ENCODE measurements around the gene CBX6.

Gene CBX6

GRCh38 chr22:38865201-38866023 is 6.6 kb downstream of the CBX6 start:
- TF ChIP-seq CTCF (IDR thresholded peaks at IDR 0.05; ENCODE audit: insufficient read depth, missing control alignments): no peak
- DNase-seq (ENCODE audit: insufficient read length, low spot score) (no peak), FAIRE-seq (no peak)

GRCh38 chr22:38864361-38865191 is 7.4 kb downstream of the CBX6 start:
- no peak for TF ChIP-seq CTCF (IDR thresholded peaks at IDR 0.05; ENCODE audit: insufficient read depth, missing control alignments)
- no peak for FAIRE-seq
- DNase-seq (ENCODE audit: insufficient read length, low spot score): no peak

GRCh38 chr22:38863531-38864131 is 8.4 kb downstream of the CBX6 start:
- DNase-seq (ENCODE audit: insufficient read length, low spot score) (no peak), FAIRE-seq (no peak)
- TF ChIP-seq CTCF (IDR thresholded peaks at IDR 0.05; ENCODE audit: insufficient read depth, missing control alignments): no peak

GRCh38 chr22:38862375-38863329 is 9.4 kb downstream of the CBX6 start:
- TF ChIP-seq CTCF (IDR thresholded peaks at IDR 0.05; ENCODE audit: insufficient read depth, missing control alignments): no peak
- no peak for FAIRE-seq
- no peak for DNase-seq (ENCODE audit: insufficient read length, low spot score)

- FAIRE-seq (no peak), DNase-seq (ENCODE audit: insufficient read length, low spot score) (no peak)
- TF ChIP-seq CTCF (IDR thresholded peaks at IDR 0.05; ENCODE audit: insufficient read depth, missing control alignments): no peak
These were observed 10.1 kb downstream of the CBX6 start for GRCh38 chr22:38861927-38862326.

GRCh38 chr22:38861170-38861876 is 10.7 kb downstream of the CBX6 start:
- FAIRE-seq (no peak), DNase-seq (ENCODE audit: insufficient read length, low spot score) (no peak)
- TF ChIP-seq CTCF (IDR thresholded peaks at IDR 0.05; ENCODE audit: insufficient read depth, missing control alignments): no peak

All from D721Med (cell line).